Inferior parietal cortex (tissue), 1 donor: ENCODE data around the gene IFT57.
"Not testable (repeated sequence)": the region's sequence is repeated elsewhere in the genome, so short reads cannot be mapped to it uniquely, and the experiment has no call there.

Experiments
- DNase-seq: peaks from one replicate; pipeline ENCODE4 v3.0.0-alpha.2; 2016; ENCODE audit errors: extremely low spot score

Gene IFT57, protein sequence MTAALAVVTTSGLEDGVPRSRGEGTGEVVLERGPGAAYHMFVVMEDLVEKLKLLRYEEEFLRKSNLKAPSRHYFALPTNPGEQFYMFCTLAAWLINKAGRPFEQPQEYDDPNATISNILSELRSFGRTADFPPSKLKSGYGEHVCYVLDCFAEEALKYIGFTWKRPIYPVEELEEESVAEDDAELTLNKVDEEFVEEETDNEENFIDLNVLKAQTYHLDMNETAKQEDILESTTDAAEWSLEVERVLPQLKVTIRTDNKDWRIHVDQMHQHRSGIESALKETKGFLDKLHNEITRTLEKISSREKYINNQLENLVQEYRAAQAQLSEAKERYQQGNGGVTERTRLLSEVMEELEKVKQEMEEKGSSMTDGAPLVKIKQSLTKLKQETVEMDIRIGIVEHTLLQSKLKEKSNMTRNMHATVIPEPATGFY

DNA sequence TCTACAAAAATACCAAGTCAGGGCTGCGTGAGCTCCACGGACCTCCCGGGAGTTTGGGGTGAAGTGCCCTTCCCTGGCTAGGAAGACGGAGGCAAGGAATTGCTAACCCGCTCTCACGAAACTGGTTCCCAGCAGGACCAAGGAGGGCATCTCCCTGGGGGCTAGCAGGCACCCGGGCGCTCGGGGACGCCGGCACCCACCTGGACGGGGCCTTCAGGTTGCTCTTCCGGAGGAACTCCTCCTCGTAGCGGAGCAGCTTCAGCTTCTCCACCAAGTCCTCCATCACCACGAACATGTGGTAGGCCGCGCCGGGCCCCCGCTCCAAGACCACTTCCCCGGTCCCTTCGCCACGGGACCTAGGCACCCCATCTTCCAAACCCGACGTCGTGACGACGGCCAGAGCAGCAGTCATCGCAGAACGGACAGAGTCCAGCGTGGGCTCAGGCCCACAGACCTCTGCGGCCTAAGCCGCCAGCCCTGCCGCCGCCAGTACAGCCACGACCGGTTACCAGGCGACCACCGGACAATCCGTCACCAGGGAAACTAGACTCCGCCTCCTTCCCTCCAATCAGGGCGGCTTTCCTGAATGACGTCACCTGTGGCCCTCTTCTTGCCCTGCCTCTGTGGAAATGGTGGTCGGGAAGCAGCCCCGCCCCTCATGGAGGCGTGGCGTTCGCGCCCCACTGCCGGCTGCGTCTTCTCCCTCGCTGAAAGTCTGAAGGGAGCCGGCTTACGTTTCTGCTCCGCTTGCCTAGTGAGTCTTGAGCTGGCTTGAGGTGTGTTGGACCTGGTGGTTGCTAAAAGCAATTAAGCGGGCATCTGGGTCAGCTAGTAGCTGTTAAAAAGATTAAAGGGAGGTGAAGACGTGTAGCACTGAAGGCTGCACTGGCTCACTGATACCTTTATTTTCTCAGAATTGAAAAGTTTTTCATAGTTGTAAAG lies at the start of gene IFT57:
IFT57 (minus strand) TSS at position 514 of the 942 bp plus-strand sequence; CDS start at position 412, 102 bp downstream.
- peak; percentile 99 for DNase-seq

DNA sequence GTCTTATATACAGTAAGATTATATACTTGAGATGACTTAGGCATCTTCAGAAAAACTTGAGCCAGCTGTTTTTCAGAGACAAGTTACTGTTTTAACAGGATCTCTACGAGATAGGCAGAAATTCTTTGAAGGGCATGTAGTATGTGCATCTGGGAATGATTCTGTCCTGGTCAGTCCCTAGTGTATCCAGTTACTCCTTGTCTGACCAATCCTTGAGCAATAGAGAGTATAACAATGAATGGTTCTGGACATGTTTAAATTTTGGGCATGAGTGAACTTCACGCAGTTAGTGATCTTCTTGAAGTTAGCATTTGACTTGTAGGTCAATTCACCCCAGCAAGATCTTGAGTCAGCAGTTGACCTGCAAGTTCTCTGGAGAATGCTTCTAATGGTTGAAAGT lies 49.4 kb upstream of the IFT57 start:
- no peak for DNase-seq

DNA sequence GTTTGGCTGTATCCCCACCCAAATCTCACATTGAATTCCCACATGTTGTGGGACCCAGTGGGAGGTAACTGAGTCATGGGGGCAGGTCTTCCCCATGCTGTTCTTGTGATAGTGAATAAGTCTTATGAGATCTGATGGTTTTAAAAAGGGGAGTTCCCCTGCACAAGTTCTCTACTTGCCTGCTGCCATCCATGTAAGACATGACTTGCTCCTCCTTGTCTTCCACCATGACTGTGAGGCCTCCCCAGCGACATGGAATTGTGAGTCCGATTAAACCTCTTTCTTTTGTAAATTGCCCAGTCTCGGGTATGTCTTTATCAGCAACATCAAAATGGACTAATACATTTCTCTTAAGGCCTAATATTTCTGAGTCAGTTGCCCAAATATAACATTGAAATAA lies 46.0 kb upstream of the IFT57 start:
- DNase-seq = not testable (repeated sequence)

DNA sequence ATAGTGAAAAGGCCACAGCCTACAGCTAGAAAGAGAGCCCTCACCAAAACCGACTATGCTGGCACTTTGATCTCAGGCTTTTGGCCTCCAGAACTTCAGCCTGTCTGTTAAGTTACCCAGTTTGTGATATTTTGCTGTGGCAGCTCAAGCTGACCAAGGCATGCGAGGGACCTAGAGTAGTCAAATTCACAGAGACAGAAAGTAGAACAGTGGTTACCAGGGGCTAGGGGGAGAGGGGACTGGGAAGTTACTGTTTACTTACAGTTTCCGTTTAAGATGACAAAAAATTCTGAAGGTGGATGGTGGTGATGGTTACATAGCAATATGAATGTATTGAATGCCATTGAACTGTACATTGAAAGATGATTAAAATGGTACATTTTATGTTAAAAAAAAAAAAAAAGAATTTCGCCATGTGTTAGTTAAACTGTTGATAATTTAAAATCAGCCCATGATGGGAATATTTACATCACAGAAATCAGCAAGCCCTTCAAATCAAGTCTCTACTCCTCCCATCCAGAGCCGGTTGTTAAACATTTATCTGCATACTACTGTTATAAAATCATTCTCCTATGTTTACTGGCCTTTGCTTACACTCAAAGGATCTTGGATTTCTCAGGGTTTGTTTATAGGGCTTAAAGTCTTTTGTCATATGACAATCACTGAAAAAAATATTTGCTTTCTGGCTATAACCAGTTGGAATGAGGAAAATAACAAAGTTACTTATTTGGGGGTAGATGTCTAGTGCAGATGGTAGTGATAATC lies 42.5 kb upstream of the IFT57 start:
- DNase-seq = not testable (repeated sequence)

DNA sequence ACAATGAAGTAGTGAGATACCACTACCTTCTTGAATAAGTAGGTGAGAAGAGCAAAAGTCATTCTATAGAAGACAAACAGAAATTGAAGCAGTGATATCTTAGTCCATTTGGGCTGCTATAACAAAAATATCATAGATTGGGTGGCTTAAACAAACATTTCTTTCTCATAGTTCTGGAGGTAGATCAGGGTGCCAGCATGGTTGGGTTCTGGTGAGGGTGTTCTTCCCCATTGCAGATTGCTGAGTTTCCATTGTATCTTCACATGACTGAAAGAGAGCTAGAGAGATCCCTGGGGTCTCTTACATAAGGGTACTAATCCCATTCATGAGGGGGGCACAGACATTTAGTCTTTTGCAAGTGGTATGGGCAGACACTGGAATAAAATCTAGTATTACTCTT lies 32.9 kb upstream of the IFT57 start:
- DNase-seq = no peak

DNA sequence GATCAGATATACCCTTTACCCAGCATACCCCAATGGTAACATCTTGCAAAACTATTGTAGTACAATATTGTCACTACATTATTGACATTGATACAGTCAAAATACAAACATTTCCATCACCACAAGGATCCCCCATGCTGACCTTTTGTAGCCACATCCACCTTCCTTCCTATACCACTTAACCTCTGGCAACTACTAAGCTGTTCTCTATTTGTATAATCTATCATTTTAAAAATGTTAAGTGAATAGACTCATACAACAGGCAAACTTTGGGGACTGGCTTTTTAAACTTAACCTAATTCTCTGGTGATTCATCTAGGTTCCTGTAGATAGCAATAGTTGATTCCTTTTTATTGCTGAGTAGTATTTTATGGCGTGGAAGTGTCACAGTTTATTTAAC lies 29.6 kb upstream of the IFT57 start:
- DNase-seq = no peak

DNA sequence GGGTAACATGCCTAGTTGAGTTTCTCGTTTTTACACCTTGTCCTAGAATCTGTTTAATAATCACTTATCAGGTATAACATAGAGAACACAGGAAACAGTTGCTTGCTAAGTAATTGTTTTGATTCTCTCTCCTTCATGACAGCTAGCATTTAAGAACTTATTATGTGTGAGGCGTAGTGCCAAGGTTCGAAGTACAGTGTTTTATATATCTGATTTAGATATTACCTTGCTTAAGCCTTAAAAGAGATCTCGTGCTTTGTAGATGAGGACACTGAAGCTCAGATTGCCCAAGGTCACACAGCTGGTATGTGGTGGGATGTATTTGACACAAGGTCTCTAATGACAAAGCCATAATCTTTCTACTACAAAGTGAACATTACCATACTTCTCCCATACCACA lies 29.0 kb upstream of the IFT57 start:
- no peak for DNase-seq

DNA sequence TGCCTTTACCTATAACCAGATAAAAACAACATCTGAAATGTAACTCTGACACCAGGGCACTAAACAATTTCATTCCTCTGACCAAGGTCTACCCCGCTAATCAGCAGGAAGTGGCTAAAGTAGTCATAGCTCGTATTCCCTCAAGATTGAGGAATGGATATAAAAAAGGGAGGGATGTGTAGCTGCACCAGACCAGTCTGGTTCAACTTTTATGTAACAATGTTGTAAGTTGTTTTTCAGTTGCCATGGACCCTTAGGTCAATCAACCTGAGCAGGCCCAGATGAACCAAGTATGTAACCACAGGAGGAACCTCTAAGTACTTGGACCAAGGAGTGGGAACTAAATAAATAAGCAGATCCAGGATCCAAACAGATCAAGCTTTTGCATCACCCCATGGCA lies 28.4 kb upstream of the IFT57 start:
- DNase-seq = no peak

DNA sequence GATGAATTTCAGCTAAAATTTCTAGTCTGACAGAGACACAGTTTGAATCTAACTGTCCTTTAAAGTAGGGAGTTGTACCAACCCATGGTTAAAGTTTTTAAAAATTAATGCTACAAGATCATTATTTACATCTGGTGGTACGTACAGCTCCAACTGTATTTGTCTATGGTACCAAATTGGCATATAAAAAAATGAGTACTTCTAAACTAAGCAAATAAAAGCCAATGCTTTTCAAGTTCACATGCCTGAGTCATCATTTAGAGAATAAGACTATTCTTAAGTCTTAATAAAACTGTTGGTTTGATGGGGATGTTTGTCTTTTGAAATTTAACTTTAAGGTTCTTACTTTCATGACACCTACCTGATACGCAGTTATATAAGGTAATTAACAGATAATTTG lies 21.0 kb upstream of the IFT57 start:
- no peak for DNase-seq

DNA sequence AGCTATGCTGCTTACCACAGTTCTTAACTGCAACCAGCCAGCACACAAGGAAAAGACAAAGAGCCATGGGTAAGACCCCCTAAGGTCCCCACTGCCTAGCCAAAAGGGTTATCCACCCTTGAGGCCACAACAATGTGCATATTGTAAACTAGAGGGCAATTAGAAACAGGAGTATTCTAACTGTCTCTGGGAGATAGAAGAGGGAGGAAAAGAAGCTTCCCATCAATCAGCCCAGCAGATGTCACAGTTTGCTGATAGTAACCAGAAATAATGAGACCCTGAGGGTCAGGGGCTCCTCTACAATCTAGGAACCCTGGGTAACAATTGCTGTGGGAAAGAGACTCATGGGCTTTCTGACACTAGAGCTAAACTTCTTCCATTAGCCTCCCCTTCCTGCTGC lies 20.6 kb upstream of the IFT57 start:
- DNase-seq = no peak

DNA sequence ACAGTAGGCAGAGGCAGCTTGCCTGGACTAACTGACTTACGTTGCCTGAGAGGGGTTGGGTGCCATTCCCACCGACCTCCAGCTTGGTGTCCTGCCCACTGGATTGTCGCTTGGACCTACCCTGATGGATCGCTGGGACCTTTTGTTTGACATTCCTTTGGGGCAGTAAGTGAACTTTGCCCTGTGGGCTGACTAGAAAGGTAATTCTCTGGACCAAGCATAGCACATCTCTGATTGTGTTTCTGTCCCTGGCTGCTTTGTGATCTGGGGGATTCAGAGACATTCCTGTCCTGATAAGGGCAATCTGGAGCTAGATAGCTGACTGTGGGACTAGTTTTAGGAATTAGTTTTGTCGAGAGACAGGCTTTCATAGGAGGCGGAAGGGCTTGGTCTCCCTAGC lies 19.5 kb upstream of the IFT57 start:
- no peak for DNase-seq

DNA sequence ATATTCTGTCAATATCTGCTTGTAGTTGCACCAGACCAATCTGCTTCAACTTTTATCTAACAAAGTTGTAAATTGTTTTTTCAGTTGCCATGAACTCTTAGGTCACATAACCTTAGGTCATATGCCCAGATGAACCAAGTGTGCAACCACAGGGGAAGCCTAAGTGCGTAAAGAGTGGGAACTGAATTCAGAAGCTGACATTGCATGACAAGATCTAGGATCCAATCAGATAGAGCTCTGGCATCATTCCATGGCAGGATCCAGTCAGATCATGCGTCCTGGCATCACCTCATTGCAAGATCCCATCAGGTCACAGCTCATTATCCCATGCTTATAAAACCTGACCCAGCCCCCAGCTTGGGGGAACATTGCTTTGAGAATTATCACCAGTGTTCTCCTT lies 18.9 kb upstream of the IFT57 start:
- DNase-seq = no peak

DNA sequence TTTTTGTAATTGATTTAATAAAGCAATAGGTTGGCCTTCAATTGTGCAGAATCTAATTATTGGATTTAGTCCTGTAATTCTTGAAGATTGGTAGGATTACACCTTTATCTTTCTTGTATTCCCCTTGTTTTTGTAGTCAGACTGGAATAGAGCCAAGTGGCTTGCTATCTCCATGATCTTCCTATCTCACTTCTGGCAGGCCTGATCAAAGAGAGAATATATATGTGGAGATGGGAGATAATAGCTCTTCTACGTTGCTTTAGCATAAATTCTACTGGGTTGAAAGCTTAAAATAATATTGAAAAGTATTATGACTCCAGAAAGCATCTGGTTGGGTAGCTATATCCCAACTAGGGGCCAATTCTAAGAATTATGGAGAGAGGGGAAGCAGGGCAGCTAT lies 16.9 kb upstream of the IFT57 start:
- no peak for DNase-seq

DNA sequence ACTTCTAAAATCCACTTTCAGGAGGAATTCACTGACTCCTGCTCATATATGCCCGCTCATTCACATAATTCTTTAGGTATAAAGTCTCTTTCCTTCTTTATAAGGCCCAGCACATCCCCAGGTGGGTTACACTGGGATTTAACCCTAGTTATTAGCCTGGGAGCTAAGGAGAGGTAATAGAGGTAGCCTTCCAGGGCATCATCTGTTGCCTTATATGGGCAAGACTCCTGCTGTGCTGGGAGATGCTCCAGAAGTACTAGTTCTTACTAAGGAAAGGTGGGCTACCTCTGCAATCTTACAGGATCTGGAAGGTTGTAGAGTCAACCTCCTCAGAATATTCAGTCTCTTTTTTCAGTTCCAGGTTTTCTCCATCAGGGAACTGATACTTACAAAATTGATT lies 13.1 kb upstream of the IFT57 start:
- no peak for DNase-seq

DNA sequence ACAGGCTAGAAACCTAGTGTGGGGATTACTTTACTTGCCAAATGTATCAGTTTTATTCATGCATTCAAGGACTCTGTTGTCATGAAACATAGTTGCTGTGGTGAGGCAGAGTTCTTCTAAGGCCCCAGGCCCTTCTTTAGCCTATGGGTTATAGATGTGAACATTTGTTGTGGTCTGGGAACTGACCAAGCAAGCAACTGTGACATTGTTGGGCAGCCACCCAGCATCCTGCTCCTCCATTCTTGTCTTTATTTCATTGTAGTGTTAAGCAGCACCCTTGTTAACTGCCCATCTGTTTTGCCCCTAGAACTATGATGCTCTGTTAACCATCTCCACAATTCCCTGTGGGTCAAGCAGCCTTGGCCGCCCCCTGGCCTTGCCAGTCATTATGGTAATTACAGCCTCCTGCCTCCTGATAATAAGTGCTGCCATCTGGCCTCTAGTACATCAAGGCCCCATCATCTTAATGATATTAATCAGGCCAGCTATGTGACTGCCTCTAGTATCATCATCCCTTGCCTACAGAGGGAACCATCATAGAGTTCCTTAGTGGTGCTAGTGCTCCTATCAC lies 12.2 kb upstream of the IFT57 start:
- DNase-seq = no peak

DNA sequence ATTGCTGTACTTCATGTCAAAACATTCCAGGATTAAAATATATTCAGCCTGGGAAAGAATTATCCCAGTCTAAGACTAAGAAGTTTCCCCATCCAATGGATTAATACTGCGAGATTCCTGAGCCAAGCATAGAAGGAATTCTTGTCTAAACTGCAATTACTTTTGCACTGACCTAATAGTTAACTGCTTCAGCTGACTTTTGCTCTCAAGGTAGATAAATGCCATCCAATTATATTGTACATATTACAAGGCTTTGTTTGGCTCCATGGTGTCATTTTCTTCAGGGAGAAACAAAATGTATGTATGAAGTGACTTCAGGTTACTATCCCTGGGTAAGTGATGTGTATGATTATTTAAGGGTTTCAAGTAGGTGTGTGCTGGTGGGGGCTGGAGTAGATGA lies 6.1 kb upstream of the IFT57 start:
- DNase-seq = no peak

DNA sequence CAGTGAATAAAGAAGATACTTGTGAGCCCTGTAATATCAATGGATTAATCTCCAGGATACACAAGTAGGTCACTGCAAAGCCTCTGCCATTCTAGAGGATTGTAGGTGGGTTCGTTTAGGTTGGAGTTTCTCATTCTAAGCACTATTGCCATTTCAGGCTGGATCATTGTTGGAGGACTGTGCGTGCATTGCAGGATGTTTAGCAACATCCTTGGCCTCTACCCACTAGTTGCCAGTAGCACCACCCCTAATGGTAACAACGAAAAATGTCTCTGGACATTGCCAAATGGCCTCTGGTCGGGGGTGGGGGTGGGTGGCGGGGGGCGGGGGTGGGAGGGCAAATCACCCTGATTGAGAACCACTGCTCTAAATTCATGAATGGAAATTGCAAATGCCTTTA lies 4.9 kb upstream of the IFT57 start:
- no peak for DNase-seq

DNA sequence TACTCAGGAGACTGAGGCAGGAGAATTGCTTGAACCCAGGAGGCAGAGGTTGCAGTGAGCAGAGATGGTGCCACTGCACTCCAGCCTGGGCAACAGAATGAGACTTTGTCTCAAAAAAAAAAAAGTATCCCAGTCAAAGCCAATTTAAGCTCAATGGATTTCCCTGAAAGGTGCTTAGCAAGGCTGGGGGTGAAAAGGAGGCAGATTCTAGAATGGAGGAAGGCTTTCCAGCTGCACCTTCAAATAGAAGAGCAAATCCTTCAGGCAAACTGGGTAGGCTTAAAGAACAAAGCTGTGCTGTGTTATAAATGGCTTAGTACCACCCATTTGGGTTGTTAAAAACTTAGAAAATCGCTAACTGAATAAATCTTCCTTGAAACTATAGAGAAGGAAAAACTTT lies 3.0 kb upstream of the IFT57 start:
- no peak for DNase-seq

DNA sequence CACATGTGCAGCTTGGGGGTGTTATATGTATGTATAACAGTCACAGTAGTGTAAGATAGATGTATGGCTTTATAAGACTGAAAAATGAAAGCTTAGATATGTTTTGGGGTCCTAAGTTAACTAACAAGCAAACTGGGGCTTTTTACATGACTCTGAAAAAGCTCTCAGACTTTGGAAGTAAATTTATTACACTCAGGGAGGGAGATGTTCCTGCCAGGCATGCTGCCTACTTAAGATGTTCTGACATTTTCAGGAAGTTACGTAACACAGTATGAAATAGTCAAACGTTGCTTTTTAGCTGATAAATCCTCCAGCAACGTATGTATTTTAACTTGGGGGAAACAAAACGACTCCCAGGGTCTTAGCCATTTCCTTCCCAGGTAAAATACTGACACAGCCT lies 1.7 kb upstream of the IFT57 start:
- peak; percentile 48 for DNase-seq

DNA sequence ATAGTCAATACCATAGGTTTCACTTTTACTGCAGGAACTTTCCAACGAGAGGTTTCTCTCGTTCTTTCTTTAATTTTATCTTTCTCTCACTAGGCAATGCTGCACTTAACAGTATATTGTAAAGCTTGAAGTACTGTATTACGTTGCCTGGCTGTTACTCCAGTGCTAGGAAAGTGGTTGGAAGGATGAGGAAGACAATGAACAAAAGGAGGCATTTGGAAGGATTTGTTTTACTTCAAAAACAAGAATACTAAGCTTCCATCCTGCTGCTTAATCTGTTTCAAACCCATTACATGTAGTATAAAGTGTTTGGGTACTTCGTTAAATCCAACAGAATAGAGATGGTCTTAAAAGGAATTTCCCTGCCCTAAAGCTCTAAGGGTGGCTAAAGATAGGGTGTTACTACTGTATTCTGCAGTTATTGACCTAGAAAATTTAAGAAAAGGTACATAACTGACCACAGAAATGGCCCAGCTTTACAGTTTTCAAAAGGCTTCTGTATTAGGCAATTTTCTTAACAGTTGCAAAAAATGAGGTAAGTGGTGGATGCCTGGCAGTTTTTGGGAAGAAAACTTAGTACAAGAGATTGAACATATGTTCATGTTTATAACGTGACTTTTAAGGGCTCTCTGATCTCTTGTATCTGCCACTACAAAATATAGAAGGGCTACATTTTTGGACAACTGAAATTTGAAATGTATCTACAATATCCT lies 785 bp upstream of the IFT57 start:
- no peak for DNase-seq

DNA sequence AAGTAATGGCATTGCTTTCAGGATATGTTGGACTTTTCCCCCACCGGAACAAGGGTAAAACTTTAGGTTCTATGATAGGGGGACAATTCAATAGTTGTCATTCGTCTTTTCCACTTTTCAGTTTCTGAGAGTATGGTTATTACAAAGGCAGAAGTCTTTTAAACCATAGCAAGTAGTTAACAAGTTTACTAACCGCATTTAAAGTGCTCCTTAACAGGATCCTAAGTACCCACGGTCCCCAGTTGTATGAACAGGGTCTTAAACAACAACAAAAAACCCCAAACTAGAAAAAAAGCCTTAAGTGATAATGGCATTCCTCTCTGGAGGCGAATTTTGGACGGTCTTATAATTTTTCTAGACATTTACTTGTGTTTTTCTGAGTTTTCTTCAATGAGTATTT lies 831 bp downstream of the IFT57 start:
- no peak for DNase-seq
